H9 (cell line): Measurements from ENCODE around the gene C15orf61. TPM values are rescaled to one million over a fixed set of nuclear protein-coding genes. Genes with fewer than 3 reads are reported as not detected.

ENCODE experiments used
- DNase-seq: peaks from one replicate; pipeline ENCODE4 v3.0.0-alpha.2; 2017
- H2AFZ ChIP-seq: one replicate; pipeline ENCODE4 v1.6.1; 2013; ENCODE audit warnings: mild to moderate bottlenecking, low read length, control low read depth, moderate library complexity
- H2AK5ac ChIP-seq: 2 replicates; pipeline ENCODE4 v1.6.1; 2013; ENCODE audit warnings: low read length, control low read depth, mixed read lengths; ENCODE audit not compliant: insufficient read length
- H2BK120ac ChIP-seq: one replicate; pipeline ENCODE4 v1.6.1; 2013; ENCODE audit warnings: low read depth, mild to moderate bottlenecking, low read length, control low read depth, inconsistent platforms; ENCODE audit not compliant: poor library complexity, severe bottlenecking
- H2BK12ac ChIP-seq: 2 replicates; pipeline ENCODE4 v1.6.1; 2013; ENCODE audit warnings: low read length, control low read depth, mixed read lengths, low read depth; ENCODE audit not compliant: insufficient read length
- H2BK15ac ChIP-seq: 2 replicates; pipeline ENCODE4 v1.6.1; 2013; ENCODE audit warnings: low read depth, low read length, control low read depth
- H2BK20ac ChIP-seq: one replicate; pipeline ENCODE4 v1.6.1; 2013; ENCODE audit warnings: low read depth, mild to moderate bottlenecking, low read length, control low read depth, inconsistent platforms; ENCODE audit not compliant: poor library complexity, severe bottlenecking
- H2BK5ac ChIP-seq: 2 replicates; pipeline ENCODE4 v1.6.1; 2013; ENCODE audit warnings: low read length, control low read depth, mixed read lengths; ENCODE audit not compliant: insufficient read length
- H3K14ac ChIP-seq: 2 replicates; pipeline ENCODE4 v1.6.1; 2013; ENCODE audit warnings: low read length, control low read depth; ENCODE audit not compliant: insufficient read depth
- H3K18ac ChIP-seq: 2 replicates; pipeline ENCODE4 v1.6.1; 2013; ENCODE audit warnings: low read depth, mild to moderate bottlenecking, mixed read lengths, low read length, control low read depth; ENCODE audit not compliant: insufficient read length
- H3K23ac ChIP-seq: 2 replicates; pipeline ENCODE4 v1.6.1; 2013; ENCODE audit warnings: low read length, control low read depth, mixed read lengths, low read depth; ENCODE audit not compliant: insufficient read length
- H3K23me2 ChIP-seq: 2 replicates; pipeline ENCODE4 v1.6.1; 2013; ENCODE audit warnings: low read depth, mild to moderate bottlenecking, mixed read lengths, low read length, control low read depth; ENCODE audit not compliant: insufficient read length, poor library complexity, severe bottlenecking
- H3K27ac ChIP-seq: 2 replicates; pipeline ENCODE4 v1.5.1; 2013; ENCODE audit warnings: low read length, control low read depth, mixed read lengths, low read depth; ENCODE audit not compliant: insufficient read length
- H3K27me3 ChIP-seq: 2 replicates; pipeline ENCODE4 v1.6.1; 2013; ENCODE audit warnings: low read length, control low read depth, inconsistent platforms; ENCODE audit not compliant: insufficient read depth
- H3K4ac ChIP-seq: 2 replicates; pipeline ENCODE4 v1.6.1; 2013; ENCODE audit warnings: low read depth, mild to moderate bottlenecking, control low read depth, inconsistent platforms, low read length, moderate library complexity
- H3K4me1 ChIP-seq: 2 replicates; pipeline ENCODE4 v1.6.1; 2013; ENCODE audit warnings: low read length, control low read depth, inconsistent platforms; ENCODE audit not compliant: insufficient read depth
- H3K4me2 ChIP-seq: 2 replicates; pipeline ENCODE4 v1.6.1; 2013; ENCODE audit warnings: low read length, control low read depth, mixed read lengths; ENCODE audit not compliant: insufficient read length, insufficient read depth
- H3K56ac ChIP-seq: 2 replicates; pipeline ENCODE4 v1.6.1; 2013; ENCODE audit warnings: low read depth, mild to moderate bottlenecking, mixed read lengths, low read length, control low read depth; ENCODE audit not compliant: insufficient read length
- H3K79me1 ChIP-seq: 2 replicates; pipeline ENCODE4 v1.6.1; 2013; ENCODE audit warnings: low read depth, mild to moderate bottlenecking, moderate library complexity, low read length, control low read depth, inconsistent platforms; ENCODE audit not compliant: insufficient read depth, poor library complexity, severe bottlenecking
- H3K79me2 ChIP-seq: 2 replicates; pipeline ENCODE4 v1.6.1; 2013; ENCODE audit warnings: low read length, control low read depth, inconsistent platforms; ENCODE audit not compliant: insufficient read depth
- H3K9ac ChIP-seq: 2 replicates; pipeline ENCODE4 v1.6.1; 2013; ENCODE audit warnings: low read length, control low read depth, mixed read lengths; ENCODE audit not compliant: insufficient read length; ENCODE audit errors: extremely low read depth
- H3K9me3 ChIP-seq: one replicate; pipeline ENCODE4 v1.6.1; 2013; ENCODE audit warnings: low read depth, low read length, inconsistent platforms; ENCODE audit not compliant: control insufficient read depth
- H3T11ph ChIP-seq: one replicate; pipeline ENCODE4 v1.6.1; 2013; ENCODE audit warnings: mild to moderate bottlenecking, low read length, control low read depth, inconsistent platforms
- H4K20me1 ChIP-seq: one replicate; pipeline ENCODE4 v1.6.1; 2013; ENCODE audit not compliant: control insufficient read depth, insufficient read length, insufficient read depth
- H4K5ac ChIP-seq: 2 replicates; pipeline ENCODE4 v1.6.1; 2013; ENCODE audit warnings: low read depth, mild to moderate bottlenecking, mixed read lengths, low read length, control low read depth; ENCODE audit not compliant: insufficient read length
- H4K8ac ChIP-seq: replicated peaks from 2 replicates; pipeline ENCODE4 v1.6.1; 2013; ENCODE audit warnings: low read length, control low read depth, mixed read lengths, low read depth; ENCODE audit not compliant: insufficient read length
- H4K91ac ChIP-seq: 2 replicates; pipeline ENCODE4 v1.6.1; 2013; ENCODE audit warnings: low read depth, mild to moderate bottlenecking, moderate library complexity, mixed read lengths, low read length, control low read depth; ENCODE audit not compliant: insufficient read length
- H3K27ac Mint-ChIP-seq, 3 experiments: 2 replicates in 2 of 3; 3 replicates in 1 of 3; pipeline ENCODE4 v1.8.0; 2020 to 2021; ENCODE audit warnings: mixed read lengths in 3 of 3, mild to moderate bottlenecking in 1 of 3, moderate library complexity in 1 of 3
- H3K27me3 Mint-ChIP-seq: 2 replicates; pipeline ENCODE4 v1.8.0; 2021; ENCODE audit warnings: low read depth, mild to moderate bottlenecking, moderate library complexity, mixed read lengths
- H3K36me3 Mint-ChIP-seq, 3 experiments: 2 replicates in 2 of 3; 3 replicates in 1 of 3; pipeline ENCODE4 v1.8.0; 2020 to 2021; ENCODE audit warnings: low read depth in 3 of 3, mixed read lengths in 3 of 3; ENCODE audit not compliant: insufficient read depth in 1 of 3
- H3K4me1 Mint-ChIP-seq, 2 experiments: 2 replicates each; pipeline ENCODE4 v1.8.0; 2020; ENCODE audit warnings: mixed read lengths in 2 of 2
- H3K4me3 Mint-ChIP-seq, 2 experiments: 2 replicates in 1 of 2; 3 replicates in 1 of 2; pipeline ENCODE4 v1.8.0; 2020 to 2021; ENCODE audit warnings: mild to moderate bottlenecking in 2 of 2, mixed read lengths in 2 of 2, moderate library complexity in 1 of 2
- H3K9me3 Mint-ChIP-seq, 2 experiments: 2 replicates in 1 of 2; 3 replicates in 1 of 2; pipeline ENCODE4 v1.8.0; 2020; ENCODE audit warnings: mild to moderate bottlenecking in 2 of 2, mixed read lengths in 2 of 2, moderate library complexity in 1 of 2
- CTCF ChIP-seq: fragments of 200-600 bp; sonication (generic); conservative IDR thresholded peaks from 3 replicates; pipeline ENCODE4 v1.8.0; 2021; ENCODE audit warnings: antibody characterized with exemption, mild to moderate bottlenecking
- WGBS: extraction: QIAGEN DNeasy Blood & Tissue Kit; methylation state at CpG from one replicate; pipeline ENCODE4 v1.1.7; 2013; ENCODE audit warnings: missing lambda C conversion rate, low lambda C conversion rate, mixed read lengths; ENCODE audit not compliant: insufficient read length; ENCODE audit errors: extremely low coverage; 5-methylcytosine and 5-hydroxymethylcytosine counted together
- total RNA-seq: library from RNA; stranded (reverse); gene quantifications from 2 replicates; pipeline ENCODE4 v1.2.1, GENCODE V29; 2021

Gene C15orf61
- total RNA-seq, 1 experiment from 2014 or later, result 2.6 TPM

GRCh38 chr15:67515557-67515956 lies 5.4 kb upstream of the C15orf61 start:
- no peak overlapping the region for H3T11ph ChIP-seq
- no peak overlapping the region for H3K4me2 ChIP-seq
- H4K8ac ChIP-seq, result no peak overlapping the region
- H2BK12ac ChIP-seq, result no peak overlapping the region
- Mint-ChIP-seq H3K36me3 (peaks cover 0 to 17% (median 0%) of the 10 kb centered on the region in 3 experiments; a peak in 2 of 7 replicates), H3K27me3 (peaks cover 3% of the 10 kb centered on the region), H3K27ac (no peak overlapping the region), H3K9me3 (no peaks in the 10 kb centered on the region), H3K4me3 (no peak overlapping the region), H3K4me1 (peaks cover under 1 to 2% of the 10 kb centered on the region in 2 experiments; a peak in 1 of 4 replicates)
- H3K23ac ChIP-seq, result no peak overlapping the region
- H3K56ac ChIP-seq, result no peak overlapping the region
- no CpG with 5 or more reads among the region's 2 CpGs for WGBS
- H2BK20ac ChIP-seq, result no peak overlapping the region
- no peaks in the 10 kb centered on the region for H3K79me1 ChIP-seq
- H3K9me3 ChIP-seq, result no peaks in the 10 kb centered on the region
- no peak overlapping the region for H3K18ac ChIP-seq
- no peak overlapping the region for H3K27ac ChIP-seq
- H3K23me2 ChIP-seq, result peaks cover under 1% of the 10 kb centered on the region
- no peak overlapping the region for H4K5ac ChIP-seq
- no peak for TF ChIP-seq CTCF
- no peak overlapping the region for H2AFZ ChIP-seq
- no peaks in the 10 kb centered on the region for H3K79me2 ChIP-seq
- H3K9ac ChIP-seq, result no peak overlapping the region
- no peaks in the 10 kb centered on the region; the same call in 1 of the 2 replicates for H3K27me3 ChIP-seq
- no peak overlapping the region for H2BK15ac ChIP-seq
- DNase-seq, result no peak
- no peak overlapping the region for H3K14ac ChIP-seq
- no peaks in the 10 kb centered on the region; the same call in 1 of the 2 replicates for H3K4me1 ChIP-seq
- no peak overlapping the region for H3K4ac ChIP-seq
- no peak overlapping the region for H2BK120ac ChIP-seq
- no peak overlapping the region for H2BK5ac ChIP-seq
- no peaks in the 10 kb centered on the region for H4K20me1 ChIP-seq
- no peak overlapping the region for H2AK5ac ChIP-seq
- no peak overlapping the region for H4K91ac ChIP-seq
